Keratinocyte (primary cell): Measurements from ENCODE around the gene KLHL36.

Experiments
- EZH2 ChIP-seq: IDR thresholded peaks from one replicate; pipeline ENCODE4 v1.6.1; 2012; ENCODE audit warnings: inconsistent platforms, mild to moderate bottlenecking, low read length, moderate library complexity
- TF ChIP-seq, protein P1 (sequence below), 3 experiments: IDR thresholded peaks in 1 of 3; conservative IDR thresholded peaks in 1 of 3; optimal IDR thresholded peaks in 1 of 3; 2 replicates in 2 of 3; 3 replicates in 1 of 3; pipeline versions ENCODE3 to v1.5.1; 2011; ENCODE audit warnings: low read length in 3 of 3, mild to moderate bottlenecking in 3 of 3, moderate library complexity in 2 of 3, control low read depth in 1 of 3, inconsistent platforms in 1 of 3; ENCODE audit not compliant: insufficient read depth in 2 of 3; ENCODE audit errors: extremely low read depth in 1 of 3

DNA sequence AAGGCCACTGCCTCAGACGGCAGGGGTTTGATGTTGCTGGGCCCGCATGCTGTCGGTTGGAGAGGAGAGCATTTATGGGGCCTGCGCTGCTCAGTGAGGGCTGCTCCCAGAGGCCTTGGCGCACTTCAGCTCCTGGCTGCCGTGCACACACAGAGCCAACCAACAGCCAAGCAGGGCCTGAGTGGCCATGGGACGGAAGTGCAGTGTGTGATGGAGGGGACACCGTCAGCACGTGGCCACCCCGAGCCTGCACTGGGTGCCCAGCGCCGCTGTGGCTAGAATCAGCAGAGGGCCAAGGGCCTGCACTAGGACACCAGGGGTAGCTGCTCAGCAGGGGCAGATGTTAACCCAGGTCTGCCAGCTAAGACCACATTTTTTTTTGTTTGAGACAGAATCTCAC is 21.8 kb downstream of the KLHL36 start:
- TF ChIP-seq, protein P1, sequence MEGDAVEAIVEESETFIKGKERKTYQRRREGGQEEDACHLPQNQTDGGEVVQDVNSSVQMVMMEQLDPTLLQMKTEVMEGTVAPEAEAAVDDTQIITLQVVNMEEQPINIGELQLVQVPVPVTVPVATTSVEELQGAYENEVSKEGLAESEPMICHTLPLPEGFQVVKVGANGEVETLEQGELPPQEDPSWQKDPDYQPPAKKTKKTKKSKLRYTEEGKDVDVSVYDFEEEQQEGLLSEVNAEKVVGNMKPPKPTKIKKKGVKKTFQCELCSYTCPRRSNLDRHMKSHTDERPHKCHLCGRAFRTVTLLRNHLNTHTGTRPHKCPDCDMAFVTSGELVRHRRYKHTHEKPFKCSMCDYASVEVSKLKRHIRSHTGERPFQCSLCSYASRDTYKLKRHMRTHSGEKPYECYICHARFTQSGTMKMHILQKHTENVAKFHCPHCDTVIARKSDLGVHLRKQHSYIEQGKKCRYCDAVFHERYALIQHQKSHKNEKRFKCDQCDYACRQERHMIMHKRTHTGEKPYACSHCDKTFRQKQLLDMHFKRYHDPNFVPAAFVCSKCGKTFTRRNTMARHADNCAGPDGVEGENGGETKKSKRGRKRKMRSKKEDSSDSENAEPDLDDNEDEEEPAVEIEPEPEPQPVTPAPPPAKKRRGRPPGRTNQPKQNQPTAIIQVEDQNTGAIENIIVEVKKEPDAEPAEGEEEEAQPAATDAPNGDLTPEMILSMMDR (optimal IDR thresholded peaks at IDR 0.05 in 1 of 3, IDR thresholded peaks at IDR 0.05 in 1 of 3, conservative IDR thresholded peaks at IDR 0.05 in 1 of 3; ENCODE audit: extremely low read depth in 1 of 3, insufficient read depth in 2 of 3, low read length in 3 of 3): no peak
- no peak for TF ChIP-seq EZH2
